NCI-H345 treated with DMSO at 0.1 percent for 48 hours (cell line): Measurements from ENCODE around the gene KRT7.

Experiments
- DNase-seq: peaks from one replicate; lab custom pipeline; 2025; ENCODE audit not compliant: unreplicated experiment; lab: John Stamatoyannopoulos, UW

The KRT7 gene

GRCh38 chr12:52296572-52297215 is 63.7 kb downstream of the KRT7 start:
- DNase-seq = no peak
